NCI-H1930 (cell line): Measurements from ENCODE around the gene GSX1.
A peak's percentile ranks its signal among the peaks of the same experiment; 100 is the strongest.
"Not testable (repeated sequence)": the region's sequence is repeated elsewhere in the genome, so short reads cannot be mapped to it uniquely, and the experiment has no call there.

Experiments
- DNase-seq, 2 experiments: peaks; one replicate each; lab custom pipeline; 2025; lab: John Stamatoyannopoulos, UW

The GSX1 gene

GRCh38 chr13:27794921-27795717 is 2.8 kb downstream of the GSX1 start:
- DNase-seq, result no peak

- DNase-seq, result no peak
Measured at GRCh38 chr13:27795718-27796019, 3.4 kb downstream of the GSX1 start.

- no peak for DNase-seq
Measured at GRCh38 chr13:27796544-27797227, 4.4 kb downstream of the GSX1 start.

GRCh38 chr13:27797228-27797624 is 4.9 kb downstream of the GSX1 start:
- peak; percentile 38 to 40 for DNase-seq

GRCh38 chr13:27806744-27807387 is 14.6 kb downstream of the GSX1 start:
- DNase-seq, result no peak

- no peak for DNase-seq
Measured at GRCh38 chr13:27808851-27809550, 16.7 kb downstream of the GSX1 start.

GRCh38 chr13:27810009-27810408 is 17.7 kb downstream of the GSX1 start:
- no peak for DNase-seq

- DNase-seq, result no peak
Measured at GRCh38 chr13:27810461-27810860, 18.2 kb downstream of the GSX1 start.

GRCh38 chr13:27813826-27814225 is 21.5 kb downstream of the GSX1 start:
- no peak for DNase-seq

- DNase-seq, result not testable (repeated sequence)
Measured at GRCh38 chr13:27817832-27818231, 25.5 kb downstream of the GSX1 start.

GRCh38 chr13:27820524-27821482 is 28.5 kb downstream of the GSX1 start:
- no peak for DNase-seq

GRCh38 chr13:27821566-27821965 is 29.3 kb downstream of the GSX1 start:
- DNase-seq, result no peak

- no peak for DNase-seq
Measured at GRCh38 chr13:27822258-27822872, 30.1 kb downstream of the GSX1 start.

GRCh38 chr13:27822873-27823311 is 30.6 kb downstream of the GSX1 start:
- DNase-seq, result no peak

- no peak for DNase-seq
Measured at GRCh38 chr13:27824121-27824520, 31.8 kb downstream of the GSX1 start.

- DNase-seq, result no peak
Measured at GRCh38 chr13:27825072-27825471, 32.8 kb downstream of the GSX1 start.

- peak; percentile 78 to 89 for DNase-seq
Measured at GRCh38 chr13:27826379-27827353, 34.4 kb downstream of the GSX1 start.

GRCh38 chr13:27827646-27828045 is 35.4 kb downstream of the GSX1 start:
- DNase-seq, result no peak

- DNase-seq, result peak; percentile 13 to 63
Measured at GRCh38 chr13:27830010-27830409, 37.7 kb downstream of the GSX1 start.

- DNase-seq, result no peak
Measured at GRCh38 chr13:27833206-27833605, 40.9 kb downstream of the GSX1 start.
